Measurements from ENCODE around the gene ASTL.
A peak's percentile ranks its signal among the peaks of the same experiment; 100 is the strongest.
"Not testable (repeated sequence)": the region's sequence is repeated elsewhere in the genome, so short reads cannot be mapped to it uniquely, and the experiment has no call there.

Gene ASTL

GRCh38 chr2:96138179-96139145, at the start of gene ASTL:
Gene ASTL, minus strand, starts transcription at chr2:96138502. Its CDS starts 66 bp downstream, at chr2:96138436.
- no peak for DNase-seq (ENCODE audit: low read depth in 2 of 2)

GRCh38 chr2:96186562-96186961, 48.3 kb upstream of the ASTL start:
- DNase-seq (ENCODE audit: low read depth in 2 of 2): no peak

GRCh38 chr2:96185516-96185915, 47.2 kb upstream of the ASTL start:
- DNase-seq (ENCODE audit: low read depth in 2 of 2): no peak

- no peak for DNase-seq (ENCODE audit: low read depth in 2 of 2)
These were observed 46.7 kb upstream of the ASTL start for GRCh38 chr2:96184989-96185388.

GRCh38 chr2:96184188-96184587, 45.9 kb upstream of the ASTL start:
- DNase-seq (ENCODE audit: low read depth in 2 of 2): no peak

GRCh38 chr2:96181529-96181928, 43.2 kb upstream of the ASTL start:
- DNase-seq (ENCODE audit: low read depth in 2 of 2): no peak

GRCh38 chr2:96180521-96180920, 42.2 kb upstream of the ASTL start:
- DNase-seq (ENCODE audit: low read depth in 2 of 2): no peak

GRCh38 chr2:96180002-96180401, 41.7 kb upstream of the ASTL start:
- no peak for DNase-seq (ENCODE audit: low read depth in 2 of 2)

- DNase-seq (ENCODE audit: low read depth in 2 of 2): no peak
These were observed 38.4 kb upstream of the ASTL start for GRCh38 chr2:96176661-96177060.

- DNase-seq (ENCODE audit: low read depth in 2 of 2): no peak
These were observed 37.6 kb upstream of the ASTL start for GRCh38 chr2:96175951-96176350.

- DNase-seq (ENCODE audit: low read depth in 2 of 2): peak; percentile 76 to 77
These were observed 36.2 kb upstream of the ASTL start for GRCh38 chr2:96174251-96175144.

GRCh38 chr2:96171831-96172230, 33.5 kb upstream of the ASTL start:
- DNase-seq (ENCODE audit: low read depth in 2 of 2): no peak

GRCh38 chr2:96170626-96171025, 32.3 kb upstream of the ASTL start:
- no peak for DNase-seq (ENCODE audit: low read depth in 2 of 2)

GRCh38 chr2:96169868-96170507, 31.7 kb upstream of the ASTL start:
- no peak for DNase-seq (ENCODE audit: low read depth in 2 of 2)

- DNase-seq (ENCODE audit: low read depth in 2 of 2): no peak
These were observed 29.2 kb upstream of the ASTL start for GRCh38 chr2:96167407-96168013.

- no peak for DNase-seq (ENCODE audit: low read depth in 2 of 2)
These were observed 26.3 kb upstream of the ASTL start for GRCh38 chr2:96164459-96165184.

- DNase-seq (ENCODE audit: low read depth in 2 of 2): peak; percentile 78 to 87
These were observed 25.6 kb upstream of the ASTL start for GRCh38 chr2:96163768-96164429.

GRCh38 chr2:96163415-96163767, 25.1 kb upstream of the ASTL start:
- DNase-seq (ENCODE audit: low read depth in 2 of 2): no peak

- no peak for DNase-seq (ENCODE audit: low read depth in 2 of 2)
These were observed 23.6 kb upstream of the ASTL start for GRCh38 chr2:96161898-96162297.

- DNase-seq (ENCODE audit: low read depth in 2 of 2): not testable (repeated sequence)
These were observed 22.1 kb upstream of the ASTL start for GRCh38 chr2:96160366-96160765.

Data from stimulated activated CD8-positive, alpha-beta memory T cell treated with anti-CD3 and anti-CD28 coated beads, Interleukin-2, amount 100 ng/mL, for 48 hours (primary cell).